H1 (cell line): ENCODE measurements around the gene TCF4. TPM values are rescaled to one million over a fixed set of nuclear protein-coding genes. Genes with fewer than 3 reads are reported as not detected.

Experiments
- CTCF ChIA-PET: fragments of 300-600 bp; sonication (Branson Sonifier 250); formaldehyde crosslinking; loops from one replicate; lab custom pipeline; 2021; ENCODE audit not compliant: partially characterized antibody; lab: Charles Lee
- POLR2A ChIA-PET: fragments of 300-600 bp; sonication (Branson Sonifier 250); formaldehyde crosslinking; loops from one replicate; lab custom pipeline; 2021; ENCODE audit warnings: inconsistent platforms; ENCODE audit not compliant: partially characterized antibody; lab: Charles Lee
- DNase-seq, 2 experiments: peaks; one replicate each; pipeline versions ENCODE4 v3.0.0 to v3.0.0-alpha.2; 2010 to 2022; ENCODE audit warnings: low spot score in 2 of 2, low read depth in 1 of 2, mixed read lengths in 1 of 2
- FAIRE-seq: peaks from 2 replicates; lab custom pipeline; 2011; peaks lifted over from hg19 to GRCh38; lab: Jason Lieb, UNC
- H2AFZ ChIP-seq: 2 replicates; pipeline ENCODE4 v1.8.1; 2012; ENCODE audit warnings: low read length, inconsistent platforms
- H2AK5ac ChIP-seq: 2 replicates; pipeline ENCODE4 v1.6.1; 2013; ENCODE audit warnings: low read depth, low read length
- H2BK120ac ChIP-seq: replicated peaks from 2 replicates; pipeline ENCODE3; 2013; ENCODE audit warnings: low read depth, low read length, inconsistent platforms
- H2BK12ac ChIP-seq: 2 replicates; pipeline ENCODE4 v1.6.1; 2013; ENCODE audit warnings: low read depth, low read length
- H2BK15ac ChIP-seq: 2 replicates; pipeline ENCODE4 v1.6.1; 2013; ENCODE audit warnings: low read length
- H2BK20ac ChIP-seq: 2 replicates; pipeline ENCODE4 v1.6.1; 2013; ENCODE audit warnings: low read length
- H2BK5ac ChIP-seq: 2 replicates; pipeline ENCODE4 v1.6.1; 2013; ENCODE audit warnings: low read depth, low read length
- H3K14ac ChIP-seq: 2 replicates; pipeline ENCODE4 v1.6.1; 2013; ENCODE audit warnings: inconsistent platforms; ENCODE audit not compliant: insufficient read length
- H3K18ac ChIP-seq: 2 replicates; pipeline ENCODE4 v1.6.1; 2013; ENCODE audit warnings: low read length; ENCODE audit errors: extremely low read depth
- H3K23ac ChIP-seq: 2 replicates; pipeline ENCODE4 v1.6.1; 2013; ENCODE audit warnings: inconsistent platforms; ENCODE audit not compliant: insufficient read length
- H3K23me2 ChIP-seq: 2 replicates; pipeline ENCODE4 v1.6.1; 2013; ENCODE audit warnings: low read depth, low read length
- H3K27ac ChIP-seq: 2 replicates; pipeline ENCODE4 v1.6.1; 2011; ENCODE audit warnings: low read depth, low read length, inconsistent platforms
- H3K27me3 ChIP-seq, 4 experiments: replicated peaks in 1 of 4; 1 replicate in 1 of 4; 2 replicates in 3 of 4; pipeline versions ENCODE4 v1.6.1 to v1.8.1; 2011 to 2013; ENCODE audit warnings: low read length in 3 of 4, mild to moderate bottlenecking in 3 of 4, inconsistent platforms in 2 of 4, mixed read lengths in 2 of 4, moderate library complexity in 1 of 4; ENCODE audit not compliant: control insufficient read depth in 3 of 4, insufficient read depth in 3 of 4; ENCODE audit errors: extremely low read depth in 1 of 4
- H3K36me3 ChIP-seq, 4 experiments: 2 replicates each; pipeline versions ENCODE4 v1.6.1 to v1.8.1; 2011 to 2013; ENCODE audit warnings: mild to moderate bottlenecking in 4 of 4, low read length in 3 of 4, moderate library complexity in 2 of 4, control low read depth in 1 of 4, inconsistent platforms in 1 of 4; ENCODE audit not compliant: insufficient read depth in 4 of 4, control insufficient read depth in 2 of 4
- H3K4ac ChIP-seq: replicated peaks from 2 replicates; pipeline ENCODE3; 2013; ENCODE audit warnings: low read length, low read depth, mixed read lengths, inconsistent platforms; ENCODE audit not compliant: insufficient read length
- H3K4me1 ChIP-seq, 4 experiments: replicated peaks in 1 of 4; 1 replicate in 1 of 4; 2 replicates in 3 of 4; pipeline versions ENCODE4 v1.6.1 to v1.8.1; 2011 to 2013; ENCODE audit warnings: low read length in 3 of 4, inconsistent platforms in 2 of 4, mixed read lengths in 1 of 4; ENCODE audit not compliant: insufficient read depth in 4 of 4, control insufficient read depth in 3 of 4
- H3K4me2 ChIP-seq, 2 experiments: 2 replicates each; pipeline versions ENCODE4 v1.6.1 to v1.8.1; 2011 to 2013; ENCODE audit warnings: low read depth in 2 of 2, low read length in 2 of 2, control low read depth in 1 of 2, inconsistent platforms in 1 of 2, mild to moderate bottlenecking in 1 of 2; ENCODE audit not compliant: insufficient read depth in 1 of 2
- H3K4me3 ChIP-seq, 4 experiments: fragments of 200-600, 300-600 bp in 1 of 4; sonication (generic), shearing (Covaris generic), sonication (Bioruptor Twin) in 1 of 4; 2 replicates each; pipeline versions ENCODE4 v1.5.1 to v1.8.1; 2011 to 2016; ENCODE audit warnings: low read length in 4 of 4, low read depth in 3 of 4, control low read depth in 2 of 4, inconsistent platforms in 2 of 4, mild to moderate bottlenecking in 2 of 4, mixed read lengths in 1 of 4, moderate library complexity in 1 of 4; ENCODE audit not compliant: insufficient read depth in 2 of 4; ENCODE audit errors: extremely low read depth in 1 of 4
- H3K56ac ChIP-seq: replicated peaks from 2 replicates; pipeline ENCODE3; 2013; ENCODE audit warnings: low read depth, mild to moderate bottlenecking, mixed read lengths, low read length, inconsistent platforms; ENCODE audit not compliant: insufficient read length
- H3K79me1 ChIP-seq: 2 replicates; pipeline ENCODE4 v1.6.1; 2013; ENCODE audit warnings: low read depth, low read length, control low read depth
- H3K79me2 ChIP-seq, 2 experiments: 2 replicates each; pipeline versions ENCODE4 v1.6.1 to v1.8.1; 2012 to 2013; ENCODE audit warnings: low read length in 2 of 2, mild to moderate bottlenecking in 2 of 2, inconsistent platforms in 1 of 2; ENCODE audit not compliant: insufficient read depth in 2 of 2, control insufficient read depth in 1 of 2
- H3K9ac ChIP-seq, 4 experiments: replicated peaks in 1 of 4; 1 replicate in 1 of 4; 2 replicates in 3 of 4; pipeline versions ENCODE4 v1.6.1 to v1.8.1; 2011 to 2013; ENCODE audit warnings: low read depth in 3 of 4, low read length in 3 of 4, control low read depth in 2 of 4, mild to moderate bottlenecking in 2 of 4, moderate library complexity in 2 of 4, inconsistent platforms in 1 of 4; ENCODE audit errors: extremely low read depth in 1 of 4
- H3K9me3 ChIP-seq, 2 experiments: 2 replicates each; pipeline versions ENCODE4 v1.6.1 to v1.8.1; 2012 to 2013; ENCODE audit warnings: mild to moderate bottlenecking in 2 of 2, moderate library complexity in 2 of 2, control low read depth in 1 of 2, inconsistent platforms in 1 of 2, low read depth in 1 of 2, low read length in 1 of 2, mixed read lengths in 1 of 2; ENCODE audit not compliant: insufficient read depth in 2 of 2
- H4K20me1 ChIP-seq, 2 experiments: replicated peaks in 1 of 2; 2 replicates each; pipeline versions ENCODE3 to v1.8.1; 2011 to 2013; ENCODE audit warnings: inconsistent platforms in 2 of 2, low read length in 2 of 2, mild to moderate bottlenecking in 1 of 2; ENCODE audit not compliant: insufficient read depth in 2 of 2, control insufficient read depth in 1 of 2
- H4K5ac ChIP-seq: 2 replicates; pipeline ENCODE4 v1.6.1; 2013; ENCODE audit warnings: low read length, low read depth, mixed read lengths, inconsistent platforms; ENCODE audit not compliant: insufficient read length
- H4K8ac ChIP-seq: 2 replicates; pipeline ENCODE4 v1.8.0; 2013; ENCODE audit warnings: mild to moderate bottlenecking, moderate library complexity, low read length, inconsistent platforms; ENCODE audit not compliant: insufficient read depth; ENCODE audit errors: extremely low read depth
- H4K91ac ChIP-seq: replicated peaks from 2 replicates; pipeline ENCODE3; 2013; ENCODE audit warnings: low read length, mixed read lengths, inconsistent platforms; ENCODE audit not compliant: insufficient read length
- NANOG ChIP-seq: IDR thresholded peaks from 2 replicates; pipeline ENCODE4 v1.6.1; 2011; ENCODE audit warnings: low read length, low read depth, mild to moderate bottlenecking, inconsistent platforms; ENCODE audit not compliant: insufficient read depth, poor library complexity, severe bottlenecking
- POU5F1 ChIP-seq: IDR thresholded peaks from 2 replicates; pipeline ENCODE4 v1.6.1; 2011; ENCODE audit warnings: low read depth, mild to moderate bottlenecking, low read length, moderate library complexity
- SIRT6 ChIP-seq: IDR thresholded peaks from one replicate; pipeline ENCODE4 v1.7.1; 2012; ENCODE audit warnings: low read length, inconsistent platforms
- WGBS, 2 experiments: shearing (Covaris generic) in 1 of 2; methylation state at CpG; one replicate each; pipeline versions ENCODE4 v1.1.6 to v1.1.7; 2013 to 2015; ENCODE audit warnings: low lambda C conversion rate in 2 of 2, mixed read lengths in 2 of 2, inconsistent platforms in 1 of 2, low coverage in 1 of 2, missing lambda C conversion rate in 1 of 2; ENCODE audit not compliant: insufficient replicate concordance in 2 of 2, insufficient coverage in 1 of 2, insufficient read length in 1 of 2; ENCODE audit errors: extremely low coverage in 1 of 2, missing lambda C conversion rate in 1 of 2; 5-methylcytosine and 5-hydroxymethylcytosine counted together
- polyA plus RNA-seq, 7 experiments: library from polyadenylated mRNA; depleted of rRNA in 3 of 7; stranded (reverse) in 5 of 7; unstranded in 2 of 7; fragments of >200 nt in 5 of 7; fragments of 200-250 nt in 2 of 7; gene quantifications; 1 replicate in 5 of 7; 2 replicates in 1 of 7; 4 replicates in 1 of 7; pipeline versions ENCODE4 v1.2.1 to v1.2.3, GENCODE V29; 2011 to 2013; ENCODE audit warnings: missing spikeins in 2 of 7, mixed read lengths in 2 of 7
- total RNA-seq: library from RNA; stranded (reverse); fragmentation: NEBNext Ultra II Directional; extraction: Animal tissue kit (Norgen Biotek cat#: 25700); gene quantifications from 2 replicates; pipeline ENCODE4 v1.2.1, GENCODE V29; 2021

Gene TCF4
- total and polyA plus RNA-seq, 2 of the 8 experiments (the other 6 are each of a cell fraction or from before 2014, with no cell fraction given): 59.3 to 118 TPM

DNA sequence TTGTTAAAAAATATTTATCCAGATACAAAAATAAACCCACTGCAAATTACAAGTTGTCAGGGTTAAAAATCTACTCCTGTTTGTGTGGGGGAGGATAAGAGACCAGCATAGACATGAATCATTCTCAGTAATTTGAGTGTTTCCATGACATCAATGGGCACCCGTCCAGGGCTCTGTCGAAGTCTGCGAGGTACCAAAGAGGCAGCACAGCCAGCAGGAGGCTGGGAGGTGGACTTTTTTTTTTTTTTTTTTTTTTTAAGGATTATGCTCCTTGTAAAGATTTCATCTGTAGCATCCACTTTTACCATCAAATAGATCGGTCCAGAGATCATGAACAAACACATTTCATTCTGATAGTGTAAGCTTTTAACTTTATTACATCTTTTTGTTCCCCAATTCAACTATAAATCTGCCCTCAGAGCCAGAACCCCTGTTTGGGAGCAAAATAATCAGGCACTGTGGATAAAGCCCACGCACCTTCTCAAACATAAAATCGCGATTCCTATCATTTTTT, 182.0 kb downstream of the TCF4 start:
- H2AFZ ChIP-seq: no peak overlapping the region

More for the DNA sequence above, 182.0 kb downstream of the TCF4 start:
- no peak overlapping the region for H2AK5ac ChIP-seq
- H4K91ac ChIP-seq: no peak overlapping the region
- no peak overlapping the region for H2BK12ac ChIP-seq
- no peaks in the 10 kb centered on the region for H3K23me2 ChIP-seq
- no peak overlapping the region for H2BK5ac ChIP-seq
- no peak overlapping the region for H3K14ac ChIP-seq
- H2BK15ac ChIP-seq: no peak overlapping the region
- H2BK20ac ChIP-seq: no peak overlapping the region
- H3K4me1 ChIP-seq: peaks cover 3 to 20% (median 15%) of the 10 kb centered on the region in 4 experiments; a peak in 5 of 7 replicates
- no peak overlapping the region for H3K56ac ChIP-seq
- no peaks in the 10 kb centered on the region for H3K36me3 ChIP-seq
- peaks cover 0 to 86% of the 10 kb centered on the region in 2 experiments; a peak in 3 of 4 replicates for H3K79me2 ChIP-seq
- CTCF ChIA-PET: interaction anchor here (0.8 to 2.8 kb wide), 6 partner anchors 10 to 174 kb away, joined by 3 to 11 read pairs (median 4); no protein-coding TSS in a partner anchor
- H3K9ac ChIP-seq: no peak overlapping the region
- H4K20me1 ChIP-seq: peaks cover 0 to 1% of the 10 kb centered on the region in 2 experiments
- POLR2A ChIA-PET: no interaction called here
- no peak overlapping the region for H3K18ac ChIP-seq
- H2BK120ac ChIP-seq: no peak overlapping the region
- no peaks in the 10 kb centered on the region for H3K27me3 ChIP-seq
- 82% methylated on average over 7 of the region's 7 CpGs; no CpG with 5 or more reads in 1 of the 2 experiments for WGBS, 2 experiments
- H3K4ac ChIP-seq: no peak overlapping the region
- H4K5ac ChIP-seq: no peak overlapping the region
- no peak overlapping the region for H3K4me2 ChIP-seq
- DNase-seq (no peak), FAIRE-seq (no peak)
- no peak overlapping the region for H3K4me3 ChIP-seq
- no peaks in the 10 kb centered on the region; the same call in 1 of the 2 replicates for H3K79me1 ChIP-seq
- TF ChIP-seq NANOG (no peak), POU5F1 (no peak), SIRT6 (no peak)
- H3K9me3 ChIP-seq: no peaks in the 10 kb centered on the region
- H3K23ac ChIP-seq: no peak overlapping the region
- no peak overlapping the region for H4K8ac ChIP-seq
- H3K27ac ChIP-seq: no peak overlapping the region
